SH-SY5Y (cell line): ENCODE data around the gene TSC22D4.

Experiments used
- GATA2 ChIP-seq: IDR thresholded peaks from 2 replicates; pipeline ENCODE4 v1.6.1; 2011; ENCODE audit warnings: mild to moderate bottlenecking, low read depth, low read length
- GATA3 ChIP-seq: IDR thresholded peaks from 2 replicates; pipeline ENCODE4 v1.6.1; 2011; ENCODE audit warnings: low read depth, mild to moderate bottlenecking, low read length, moderate library complexity

DNA sequence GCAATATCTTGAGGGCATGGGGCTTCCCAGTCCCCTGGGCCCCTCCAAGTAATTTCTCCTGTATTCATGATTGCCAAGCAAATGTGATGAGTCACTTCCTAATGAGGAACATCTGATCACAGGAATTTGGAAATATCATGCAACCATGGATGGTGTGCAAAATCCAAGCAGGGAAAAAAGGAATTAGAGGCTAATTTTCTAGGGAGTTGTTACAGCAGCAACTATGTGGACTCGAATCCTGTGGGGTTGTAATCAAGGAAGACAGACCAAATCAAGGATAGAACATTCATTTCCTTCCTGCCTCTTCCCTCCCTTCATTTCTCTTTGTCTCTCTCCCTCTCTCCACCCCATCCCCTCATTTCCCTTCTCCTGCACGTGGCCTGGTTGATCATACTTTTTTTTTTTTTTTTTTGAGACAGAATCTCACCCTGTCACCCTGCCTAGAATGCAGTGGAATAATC is 36.1 kb upstream of the TSC22D4 start:
- TF ChIP-seq GATA2 (no peak), GATA3 (no peak)
